Measurements from ENCODE around the gene MYO9B.
"Not testable (repeated sequence)": the region's sequence is repeated elsewhere in the genome, so short reads cannot be mapped to it uniquely, and the experiment has no call there.

The MYO9B gene

GRCh38 chr19:17116996-17117702 is 41.6 kb downstream of the MYO9B start:
- no peak for DNase-seq (ENCODE audit: low spot score)

- DNase-seq (ENCODE audit: low spot score), result no peak
Observed at GRCh38 chr19:17118957-17119356, 43.4 kb downstream of the MYO9B start.

- DNase-seq (ENCODE audit: low spot score), result no peak
Observed at GRCh38 chr19:17121736-17122293, 46.2 kb downstream of the MYO9B start.

GRCh38 chr19:17123041-17123440 is 47.5 kb downstream of the MYO9B start:
- DNase-seq (ENCODE audit: low spot score), result no peak

GRCh38 chr19:17124025-17124424 is 48.4 kb downstream of the MYO9B start:
- no peak for DNase-seq (ENCODE audit: low spot score)

GRCh38 chr19:17125062-17125727 is 49.6 kb downstream of the MYO9B start:
- DNase-seq (ENCODE audit: low spot score), result no peak

GRCh38 chr19:17125728-17126677 is 50.4 kb downstream of the MYO9B start:
- no peak for DNase-seq (ENCODE audit: low spot score)

- DNase-seq (ENCODE audit: low spot score), result no peak
Observed at GRCh38 chr19:17127671-17128070, 52.1 kb downstream of the MYO9B start.

GRCh38 chr19:17128403-17128802 is 52.8 kb downstream of the MYO9B start:
- DNase-seq (ENCODE audit: low spot score), result no peak

GRCh38 chr19:17128820-17129219 is 53.2 kb downstream of the MYO9B start:
- DNase-seq (ENCODE audit: low spot score), result no peak

GRCh38 chr19:17129377-17129776 is 53.8 kb downstream of the MYO9B start:
- no peak for DNase-seq (ENCODE audit: low spot score)

- peak; percentile 95 for DNase-seq (ENCODE audit: low spot score)
Observed at GRCh38 chr19:17135001-17135853, 59.6 kb downstream of the MYO9B start.

GRCh38 chr19:17136021-17136420 is 60.4 kb downstream of the MYO9B start:
- DNase-seq (ENCODE audit: low spot score), result no peak

GRCh38 chr19:17136617-17137016 is 61.0 kb downstream of the MYO9B start:
- DNase-seq (ENCODE audit: low spot score), result no peak

GRCh38 chr19:17137417-17137816 is 61.8 kb downstream of the MYO9B start:
- no peak for DNase-seq (ENCODE audit: low spot score)

- not testable (repeated sequence) for DNase-seq (ENCODE audit: low spot score)
Observed at GRCh38 chr19:17138052-17138846, 62.7 kb downstream of the MYO9B start.

GRCh38 chr19:17138937-17139598 is 63.5 kb downstream of the MYO9B start:
- no peak for DNase-seq (ENCODE audit: low spot score)

- DNase-seq (ENCODE audit: low spot score), result not testable (repeated sequence)
Observed at GRCh38 chr19:17144771-17145170, 69.2 kb downstream of the MYO9B start.

- DNase-seq (ENCODE audit: low spot score), result no peak
Observed at GRCh38 chr19:17145546-17146497, 70.2 kb downstream of the MYO9B start.
